GM23248 (cell line): ENCODE results near the gene MNX1. TPM values are rescaled to one million over a fixed set of nuclear protein-coding genes. Genes with fewer than 3 reads are reported as not detected.

Experiments
- DNase-seq: peaks from one replicate; pipeline ENCODE4 v3.0.0-alpha.2; 2015
- H2AFZ ChIP-seq: fragments of 200-600 bp; sonication (generic); 2 replicates; pipeline ENCODE4 v1.6.1; 2016; ENCODE audit warnings: antibody characterized with exemption
- H3F3A ChIP-seq: fragments of 200-600 bp; sonication (generic); 2 replicates; pipeline ENCODE4 v1.6.1; 2016; ENCODE audit warnings: mild to moderate bottlenecking, antibody characterized with exemption, mixed run types; ENCODE audit not compliant: insufficient read depth
- H3K27ac ChIP-seq: fragments of 200-600 bp; sonication (generic); 2 replicates; pipeline ENCODE4 v1.5.1; 2016; ENCODE audit warnings: mild to moderate bottlenecking
- H3K27me3 ChIP-seq: fragments of 200-600 bp; sonication (generic); replicated peaks from 2 replicates; pipeline ENCODE4 v1.6.1; 2016; ENCODE audit warnings: mild to moderate bottlenecking; ENCODE audit not compliant: insufficient read depth
- H3K36me3 ChIP-seq: fragments of 200-600 bp; sonication (generic); 2 replicates; pipeline ENCODE4 v1.6.1; 2016; ENCODE audit warnings: low read depth, mild to moderate bottlenecking
- H3K4me1 ChIP-seq: fragments of 200-600 bp; sonication (generic); 2 replicates; pipeline ENCODE4 v1.6.1; 2016; ENCODE audit warnings: mild to moderate bottlenecking; ENCODE audit not compliant: insufficient read depth
- H3K4me2 ChIP-seq: fragments of 200-600 bp; sonication (generic); one replicate; pipeline ENCODE4 v1.6.1; 2016; ENCODE audit warnings: mild to moderate bottlenecking; ENCODE audit not compliant: unreplicated experiment
- H3K4me3 ChIP-seq: fragments of 200-600 bp; sonication (generic); 2 replicates; pipeline ENCODE4 v1.5.1; 2016; ENCODE audit warnings: mild to moderate bottlenecking
- H3K79me2 ChIP-seq: fragments of 200-600 bp; sonication (generic); 2 replicates; pipeline ENCODE4 v1.6.1; 2016; ENCODE audit warnings: mild to moderate bottlenecking; ENCODE audit not compliant: insufficient read depth
- H3K9ac ChIP-seq: fragments of 200-600 bp; sonication (generic); 2 replicates; pipeline ENCODE4 v1.6.1; 2016; ENCODE audit warnings: mild to moderate bottlenecking
- H3K9me2 ChIP-seq: fragments of 200-600 bp; sonication (generic); 2 replicates; pipeline ENCODE4 v1.6.1; 2016; ENCODE audit warnings: mixed run types, mild to moderate bottlenecking, moderate library complexity; ENCODE audit not compliant: insufficient read depth
- H3K9me3 ChIP-seq: fragments of 200-600 bp; sonication (generic); one replicate; pipeline ENCODE4 v1.6.1; 2017; ENCODE audit warnings: low read depth
- H4K20me1 ChIP-seq: fragments of 200-600 bp; sonication (generic); 2 replicates; pipeline ENCODE4 v1.6.0; 2016; ENCODE audit not compliant: insufficient read depth
- EZH2 ChIP-seq: fragments of 200-600 bp; sonication (generic); IDR thresholded peaks from 2 replicates; pipeline ENCODE4 v1.6.1; 2018; ENCODE audit warnings: antibody characterized with exemption, mild to moderate bottlenecking; ENCODE audit not compliant: insufficient read depth, poor library complexity, severe bottlenecking
- EZH2phosphoT487 ChIP-seq: fragments of 200-600 bp; sonication (generic); IDR thresholded peaks from 2 replicates; pipeline ENCODE4 v1.6.1; 2018; ENCODE audit warnings: antibody characterized with exemption, moderate library complexity, mild to moderate bottlenecking, low read depth; ENCODE audit not compliant: insufficient read depth
- WGBS, 2 experiments: methylation state at CpG; one replicate each; pipeline ENCODE4 v1.1.6; 2015 to 2017; ENCODE audit warnings: low lambda C conversion rate in 2 of 2, low coverage in 1 of 2; ENCODE audit errors: missing lambda C conversion rate in 2 of 2; 5-methylcytosine and 5-hydroxymethylcytosine counted together
- in situ Hi-C: fragments of 300-500 bp; cut with MboI; formaldehyde crosslinking; loops from 2 replicates; pipeline ENCODE4 v1.15.0; 2020
- polyA plus RNA-seq: library from polyadenylated mRNA; unstranded; fragments of >200 nt; fragmentation: Nextera tagmentation; extraction: Ambion mirVana; gene quantifications from 2 replicates; pipeline ENCODE4 v1.2.1, GENCODE V29; 2016
- total RNA-seq: library from RNA; depleted of rRNA; stranded (reverse); fragments of >200 nt; shearing (Covaris generic); gene quantifications from 2 replicates; pipeline ENCODE4 v1.2.3, GENCODE V29; 2014

The MNX1 gene
- total and polyA plus RNA-seq, 2 experiments from 2014 or later: not detected

- H4K20me1 ChIP-seq: no peaks in the 10 kb centered on the region
- TF ChIP-seq EZH2 (no peak), EZH2phosphoT487 (no peak)
- no peaks in the 10 kb centered on the region for H3F3A ChIP-seq
- no peak overlapping the region for H3K4me3 ChIP-seq
- no peak overlapping the region for H3K9ac ChIP-seq
- in situ Hi-C loops: no loop called here
- 45 to 47% methylated on average over 12 to 16 of the region's 16 CpGs for WGBS, 2 experiments
- H3K9me2 ChIP-seq: no peaks in the 10 kb centered on the region
- no peak overlapping the region for H3K4me2 ChIP-seq
- H3K27ac ChIP-seq: no peak overlapping the region
- H3K36me3 ChIP-seq: no peaks in the 10 kb centered on the region
- peaks cover 34% of the 10 kb centered on the region for H3K27me3 ChIP-seq
- no peaks in the 10 kb centered on the region for H3K79me2 ChIP-seq
- H3K9me3 ChIP-seq: no peaks in the 10 kb centered on the region
- H3K4me1 ChIP-seq: no peaks in the 10 kb centered on the region
- no peak overlapping the region for H2AFZ ChIP-seq
- DNase-seq: no peak
Observed at GRCh38 chr7:157056957-157057902, 46.8 kb upstream of the MNX1 start.

- peaks cover 34% of the 10 kb centered on the region for H3K27me3 ChIP-seq
- 47 to 48% methylated on average over 9 of the region's 9 CpGs for WGBS, 2 experiments
- no peak for TF ChIP-seq EZH2
- no peak for TF ChIP-seq EZH2phosphoT487
Observed at GRCh38 chr7:157056246-157056645, 45.8 kb upstream of the MNX1 start.

GRCh38 chr7:157054927-157055326, 44.5 kb upstream of the MNX1 start:
- Histone ChIP-seq H2AFZ (no peak overlapping the region), H3K9me3 (no peaks in the 10 kb centered on the region), H3K27me3 (peaks cover 35% of the 10 kb centered on the region), H3K4me2 (no peak overlapping the region), H4K20me1 (no peaks in the 10 kb centered on the region), H3K9me2 (no peaks in the 10 kb centered on the region), H3K4me3 (no peak overlapping the region), H3K27ac (no peak overlapping the region), H3K36me3 (no peaks in the 10 kb centered on the region), H3F3A (no peaks in the 10 kb centered on the region), H3K9ac (no peak overlapping the region), H3K4me1 (no peaks in the 10 kb centered on the region), H3K79me2 (no peaks in the 10 kb centered on the region)
- DNase-seq: no peak
- in situ Hi-C loops: no loop called here
- TF ChIP-seq EZH2: no peak
- TF ChIP-seq EZH2phosphoT487: no peak
- 33 to 40% methylated on average over 9 of the region's 9 CpGs for WGBS, 2 experiments

More at GRCh38 chr7:157056246-157056645, 45.8 kb upstream of the MNX1 start:
- H3K9ac ChIP-seq: no peak overlapping the region
- no peaks in the 10 kb centered on the region for H3K9me3 ChIP-seq
- H3K9me2 ChIP-seq: no peaks in the 10 kb centered on the region
- H3K4me3 ChIP-seq: no peak overlapping the region
- no peaks in the 10 kb centered on the region for H3K36me3 ChIP-seq
- no peaks in the 10 kb centered on the region for H4K20me1 ChIP-seq
- no peaks in the 10 kb centered on the region for H3K79me2 ChIP-seq
- no peak overlapping the region for H3K27ac ChIP-seq
- no peaks in the 10 kb centered on the region for H3F3A ChIP-seq
- no peak for DNase-seq
- H2AFZ ChIP-seq: no peak overlapping the region
- no peak overlapping the region for H3K4me2 ChIP-seq
- H3K4me1 ChIP-seq: no peaks in the 10 kb centered on the region
- in situ Hi-C loops: no loop called here

DNA sequence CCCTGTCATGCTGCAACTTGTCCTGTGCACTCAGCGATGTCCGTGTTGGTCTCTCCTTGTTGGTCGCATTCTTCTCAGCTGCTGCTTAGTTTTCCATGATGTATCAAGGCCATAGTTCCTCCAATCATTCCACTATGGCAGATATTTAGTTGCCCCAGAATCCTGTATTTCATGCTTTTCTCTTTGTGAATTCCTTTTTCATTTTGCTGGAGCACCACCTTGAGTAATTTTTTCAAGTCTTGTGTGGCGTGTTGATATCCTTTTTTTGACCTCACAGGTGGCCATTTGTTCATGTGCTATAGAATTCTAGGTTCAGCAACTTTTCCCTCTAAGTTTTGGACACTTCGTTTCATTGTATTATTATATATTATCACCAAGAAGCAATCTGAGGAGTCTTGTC, 42.7 kb upstream of the MNX1 start:
- in situ Hi-C loops: no loop called here
- Histone ChIP-seq H2AFZ (no peak overlapping the region), H3K79me2 (no peaks in the 10 kb centered on the region), H3K4me2 (no peak overlapping the region), H3F3A (no peaks in the 10 kb centered on the region), H3K36me3 (no peaks in the 10 kb centered on the region), H3K4me3 (no peak overlapping the region), H3K27me3 (peaks cover 39% of the 10 kb centered on the region), H3K9me3 (no peaks in the 10 kb centered on the region), H3K27ac (no peak overlapping the region), H3K4me1 (no peaks in the 10 kb centered on the region), H3K9me2 (no peaks in the 10 kb centered on the region), H4K20me1 (no peaks in the 10 kb centered on the region), H3K9ac (no peak overlapping the region)
- TF ChIP-seq EZH2phosphoT487 (no peak), EZH2 (no peak)
- WGBS, 2 experiments: 34 to 41% methylated on average over 5 of the region's 5 CpGs
- no peak for DNase-seq
